Measurements from ENCODE around the gene HPSE. TPM values are rescaled to one million over a fixed set of nuclear protein-coding genes. Genes with fewer than 3 reads are reported as not detected.

HPSE gene
- total RNA-seq, 4 donors from 2014 or later, result 2.0 to 3.0 (median 2.7) TPM

DNA sequence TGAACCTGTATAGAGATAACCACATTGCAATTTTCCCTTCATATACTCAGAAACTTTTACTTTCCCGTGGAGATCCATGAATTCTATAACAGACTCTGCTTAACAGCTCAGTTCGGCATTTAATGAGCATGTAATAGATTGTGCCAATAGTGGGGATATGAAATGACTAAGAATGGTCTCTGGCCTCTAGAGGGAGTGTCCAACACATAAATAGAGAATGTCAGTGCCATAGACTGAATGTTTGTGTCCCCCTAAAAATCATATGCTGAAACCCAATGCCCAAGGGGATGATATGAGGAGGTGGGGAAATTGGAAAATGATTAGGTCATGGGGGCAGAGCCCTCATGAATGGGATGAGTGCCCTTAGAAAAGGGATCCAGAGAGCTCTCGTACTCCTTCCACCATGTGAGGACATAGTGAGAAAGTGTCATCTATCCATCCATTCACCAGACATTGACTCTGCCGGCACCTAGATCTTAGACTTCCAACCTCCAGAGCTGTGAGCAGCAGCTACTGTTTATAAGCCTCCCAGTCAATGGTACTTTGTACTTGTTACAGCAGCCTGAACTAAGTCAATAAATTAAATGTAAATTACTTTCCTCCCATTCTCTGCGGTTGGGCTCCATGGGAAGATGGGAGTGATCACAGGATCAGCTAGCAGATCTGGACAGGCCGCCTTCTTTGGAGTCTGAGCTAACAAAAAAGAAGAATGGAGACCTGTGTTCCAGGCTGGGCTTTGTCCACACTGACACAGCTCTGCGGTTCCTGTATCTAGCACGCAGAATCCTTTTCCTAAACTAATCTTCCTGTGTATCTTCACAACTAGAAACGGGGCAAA lies 28.1 kb upstream of the HPSE start:
- no peak overlapping the region for H3K27ac ChIP-seq
- no peaks in the 10 kb centered on the region for H3K9me3 ChIP-seq
- TF ChIP-seq EP300 (IDR thresholded peaks at IDR 0.05) (no peak), POLR2A (IDR thresholded peaks at IDR 0.05) (no peak)
- TF ChIP-seq, protein P1, sequence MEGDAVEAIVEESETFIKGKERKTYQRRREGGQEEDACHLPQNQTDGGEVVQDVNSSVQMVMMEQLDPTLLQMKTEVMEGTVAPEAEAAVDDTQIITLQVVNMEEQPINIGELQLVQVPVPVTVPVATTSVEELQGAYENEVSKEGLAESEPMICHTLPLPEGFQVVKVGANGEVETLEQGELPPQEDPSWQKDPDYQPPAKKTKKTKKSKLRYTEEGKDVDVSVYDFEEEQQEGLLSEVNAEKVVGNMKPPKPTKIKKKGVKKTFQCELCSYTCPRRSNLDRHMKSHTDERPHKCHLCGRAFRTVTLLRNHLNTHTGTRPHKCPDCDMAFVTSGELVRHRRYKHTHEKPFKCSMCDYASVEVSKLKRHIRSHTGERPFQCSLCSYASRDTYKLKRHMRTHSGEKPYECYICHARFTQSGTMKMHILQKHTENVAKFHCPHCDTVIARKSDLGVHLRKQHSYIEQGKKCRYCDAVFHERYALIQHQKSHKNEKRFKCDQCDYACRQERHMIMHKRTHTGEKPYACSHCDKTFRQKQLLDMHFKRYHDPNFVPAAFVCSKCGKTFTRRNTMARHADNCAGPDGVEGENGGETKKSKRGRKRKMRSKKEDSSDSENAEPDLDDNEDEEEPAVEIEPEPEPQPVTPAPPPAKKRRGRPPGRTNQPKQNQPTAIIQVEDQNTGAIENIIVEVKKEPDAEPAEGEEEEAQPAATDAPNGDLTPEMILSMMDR (IDR thresholded peaks at IDR 0.05), result no peak
- no peak for DNase-seq (ENCODE audit: low spot score in 2 of 2)
- H3K4me1 ChIP-seq, result no peaks in the 10 kb centered on the region
- WGBS, 2 donors, result 68 to 72% methylated on average over 9 of the region's 9 CpGs
- no peaks in the 10 kb centered on the region for H3K27me3 ChIP-seq
- no peak overlapping the region for H3K4me3 ChIP-seq
- H3K36me3 ChIP-seq, result no peaks in the 10 kb centered on the region

DNA sequence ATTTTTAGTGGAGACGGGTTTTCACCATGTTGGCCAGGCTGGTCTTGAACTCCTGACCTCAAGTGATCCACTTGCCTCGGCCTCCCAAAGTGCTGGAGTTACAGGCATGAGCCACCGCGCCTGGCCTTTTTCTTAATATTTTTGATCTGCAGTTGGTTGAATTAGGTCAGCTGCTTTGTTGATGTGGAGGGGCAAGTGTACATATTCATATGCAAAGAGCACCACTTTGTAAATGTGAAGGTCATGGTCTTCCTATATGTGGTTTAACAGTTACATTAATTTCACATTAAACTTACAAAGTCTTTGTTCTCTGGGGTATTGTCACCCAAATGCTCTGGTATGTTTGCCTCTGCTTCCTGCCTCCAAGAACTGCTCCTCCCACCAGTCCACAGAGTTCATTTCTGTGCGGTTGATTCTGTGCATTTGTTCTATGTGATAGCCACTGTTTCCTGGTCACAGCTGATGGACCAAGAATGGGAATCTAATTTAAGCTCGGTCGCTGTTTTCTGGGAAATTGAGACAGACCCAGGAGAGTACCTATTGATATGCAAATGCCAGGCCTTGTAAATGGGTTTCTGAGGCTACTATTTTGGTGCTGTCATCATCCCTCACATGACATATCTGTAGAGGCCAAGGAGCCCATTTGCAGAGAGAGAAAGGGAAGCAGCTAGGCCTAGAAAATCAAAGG lies 26.9 kb upstream of the HPSE start:
- Histone ChIP-seq H3K36me3 (no peaks in the 10 kb centered on the region), H3K27me3 (no peaks in the 10 kb centered on the region), H3K4me1 (no peaks in the 10 kb centered on the region), H3K27ac (no peak overlapping the region), H3K4me3 (no peak overlapping the region), H3K9me3 (no peaks in the 10 kb centered on the region)
- no peak for DNase-seq (ENCODE audit: low spot score in 2 of 2)
- TF ChIP-seq, protein P1 (IDR thresholded peaks at IDR 0.05), result no peak
- TF ChIP-seq POLR2A (IDR thresholded peaks at IDR 0.05) (no peak), EP300 (IDR thresholded peaks at IDR 0.05) (no peak)
- WGBS, 2 donors, result 85 to 87% methylated on average over 7 of the region's 7 CpGs

DNA sequence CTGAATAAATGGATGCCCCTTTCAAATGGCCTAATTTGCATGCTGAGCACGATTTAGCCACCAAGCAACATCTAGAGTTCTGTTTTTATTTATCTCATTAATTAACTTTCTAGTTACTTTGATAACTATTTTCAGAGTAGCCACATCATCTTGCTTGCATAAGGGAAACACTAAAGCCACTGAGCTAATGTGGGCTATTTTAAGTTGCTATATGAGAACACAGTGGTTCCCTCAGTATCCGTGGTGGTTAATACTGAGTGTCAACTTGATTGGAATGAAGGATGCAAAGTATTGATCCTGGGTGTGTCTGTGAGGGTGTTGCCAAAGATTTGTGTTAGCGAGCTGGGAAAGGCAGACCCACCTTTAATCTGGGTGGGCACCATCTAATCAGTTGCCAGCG lies 25.4 kb upstream of the HPSE start:
- Histone ChIP-seq H3K4me1 (no peaks in the 10 kb centered on the region), H3K4me3 (no peak overlapping the region), H3K27ac (no peak overlapping the region), H3K27me3 (no peaks in the 10 kb centered on the region), H3K9me3 (no peaks in the 10 kb centered on the region), H3K36me3 (no peaks in the 10 kb centered on the region)
- 80 to 84% methylated on average over 4 of the region's 4 CpGs for WGBS, 2 donors
- TF ChIP-seq EP300 (IDR thresholded peaks at IDR 0.05), result no peak
- TF ChIP-seq POLR2A (IDR thresholded peaks at IDR 0.05), result no peak
- TF ChIP-seq, protein P1 (IDR thresholded peaks at IDR 0.05), result no peak
- DNase-seq (ENCODE audit: low spot score in 2 of 2), result no peak

DNA sequence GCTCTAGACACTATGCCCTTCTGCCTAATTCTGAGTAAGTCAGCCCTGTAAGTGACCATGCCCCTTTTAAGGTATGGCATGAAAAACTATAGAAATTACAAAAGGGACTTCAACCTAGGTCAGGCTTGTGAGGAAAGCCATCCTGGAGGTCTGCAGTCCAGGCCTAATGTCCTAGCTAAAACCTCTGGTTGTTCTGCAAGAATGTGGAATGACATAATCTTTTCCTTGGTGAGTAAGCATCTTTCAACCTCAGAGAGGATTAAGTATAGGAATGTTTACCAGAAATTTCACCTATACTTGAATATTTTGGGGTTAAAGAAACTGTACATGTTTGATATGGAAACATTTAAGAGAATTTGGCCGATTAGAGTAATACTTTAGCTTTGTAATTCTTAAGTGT lies 23.8 kb upstream of the HPSE start:
- no peak for TF ChIP-seq POLR2A (IDR thresholded peaks at IDR 0.05)
- TF ChIP-seq EP300 (IDR thresholded peaks at IDR 0.05), result no peak
- TF ChIP-seq, protein P1 (IDR thresholded peaks at IDR 0.05), result no peak
- Histone ChIP-seq H3K27ac (no peak overlapping the region), H3K4me1 (no peaks in the 10 kb centered on the region), H3K27me3 (no peaks in the 10 kb centered on the region), H3K4me3 (no peak overlapping the region), H3K9me3 (peaks cover 0 to 9% (median 0%) of the 10 kb centered on the region in 4 donors), H3K36me3 (no peaks in the 10 kb centered on the region)
- 73 to 86% methylated on average over 1 of the region's 1 CpG for WGBS, 2 donors
- DNase-seq (ENCODE audit: low spot score in 2 of 2), result no peak

Data from tibial nerve (tissue), 4 donors.